Subcutaneous adipose tissue (tissue), 4 donors: ENCODE results near the gene GIMAP8. TPM values are rescaled to one million over a fixed set of nuclear protein-coding genes. Genes with fewer than 3 reads are reported as not detected.

Experiments used
- total RNA-seq, 4 donors: library from RNA; depleted of rRNA; stranded (reverse); fragments of >200 nt; gene quantifications; one replicate each; pipeline ENCODE4 v1.1.0, GENCODE V29; 2016
- TF ChIP-seq, protein P1 (sequence below): fragments of 450-650 bp; IDR thresholded peaks from one replicate; pipeline ENCODE4 v1.5.1; 2016; ENCODE audit warnings: low read depth, mild to moderate bottlenecking, control low read depth, antibody characterized with exemption, moderate library complexity

The GIMAP8 gene
- total RNA-seq, 4 donors from 2014 or later, result 9.9 to 29.0 (median 15.0) TPM

DNA sequence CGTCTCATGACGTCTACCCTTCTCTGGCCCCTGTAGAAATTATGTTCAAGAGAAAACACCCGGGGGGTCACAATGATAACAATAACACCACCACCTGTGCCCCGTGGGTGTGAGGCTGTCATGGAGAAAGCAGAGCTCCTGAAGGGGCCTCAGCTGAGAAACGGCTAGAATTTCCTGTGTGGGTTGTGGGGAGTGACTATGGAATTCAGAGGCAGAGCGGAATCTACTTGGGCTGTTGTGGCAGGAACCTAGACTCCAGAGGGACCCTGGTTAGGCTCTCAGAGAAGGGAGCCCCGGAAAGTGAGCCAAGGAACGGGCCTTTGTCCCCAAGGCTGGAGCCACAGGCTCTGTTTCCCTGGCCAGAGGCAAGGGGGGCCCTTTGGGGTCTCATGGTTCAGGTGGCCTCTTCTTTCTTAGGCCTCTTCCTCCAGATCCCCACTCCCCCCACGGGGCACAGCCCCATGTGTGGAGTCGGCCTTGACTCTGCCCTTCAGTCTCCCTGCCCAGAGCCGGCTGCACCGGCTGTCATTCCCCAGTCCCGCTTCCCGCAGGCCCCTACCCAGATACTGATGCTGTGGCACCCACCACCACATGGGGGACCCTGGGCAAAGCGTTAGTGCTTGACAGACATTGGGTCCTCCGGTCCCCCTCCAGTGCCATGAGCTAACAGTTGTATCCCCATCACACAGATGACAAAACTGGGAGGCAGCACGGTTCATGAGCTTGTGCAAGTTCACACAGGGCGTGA lies 6.5 kb upstream of the GIMAP8 start:
- TF ChIP-seq, protein P1, sequence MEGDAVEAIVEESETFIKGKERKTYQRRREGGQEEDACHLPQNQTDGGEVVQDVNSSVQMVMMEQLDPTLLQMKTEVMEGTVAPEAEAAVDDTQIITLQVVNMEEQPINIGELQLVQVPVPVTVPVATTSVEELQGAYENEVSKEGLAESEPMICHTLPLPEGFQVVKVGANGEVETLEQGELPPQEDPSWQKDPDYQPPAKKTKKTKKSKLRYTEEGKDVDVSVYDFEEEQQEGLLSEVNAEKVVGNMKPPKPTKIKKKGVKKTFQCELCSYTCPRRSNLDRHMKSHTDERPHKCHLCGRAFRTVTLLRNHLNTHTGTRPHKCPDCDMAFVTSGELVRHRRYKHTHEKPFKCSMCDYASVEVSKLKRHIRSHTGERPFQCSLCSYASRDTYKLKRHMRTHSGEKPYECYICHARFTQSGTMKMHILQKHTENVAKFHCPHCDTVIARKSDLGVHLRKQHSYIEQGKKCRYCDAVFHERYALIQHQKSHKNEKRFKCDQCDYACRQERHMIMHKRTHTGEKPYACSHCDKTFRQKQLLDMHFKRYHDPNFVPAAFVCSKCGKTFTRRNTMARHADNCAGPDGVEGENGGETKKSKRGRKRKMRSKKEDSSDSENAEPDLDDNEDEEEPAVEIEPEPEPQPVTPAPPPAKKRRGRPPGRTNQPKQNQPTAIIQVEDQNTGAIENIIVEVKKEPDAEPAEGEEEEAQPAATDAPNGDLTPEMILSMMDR, result no peak

DNA sequence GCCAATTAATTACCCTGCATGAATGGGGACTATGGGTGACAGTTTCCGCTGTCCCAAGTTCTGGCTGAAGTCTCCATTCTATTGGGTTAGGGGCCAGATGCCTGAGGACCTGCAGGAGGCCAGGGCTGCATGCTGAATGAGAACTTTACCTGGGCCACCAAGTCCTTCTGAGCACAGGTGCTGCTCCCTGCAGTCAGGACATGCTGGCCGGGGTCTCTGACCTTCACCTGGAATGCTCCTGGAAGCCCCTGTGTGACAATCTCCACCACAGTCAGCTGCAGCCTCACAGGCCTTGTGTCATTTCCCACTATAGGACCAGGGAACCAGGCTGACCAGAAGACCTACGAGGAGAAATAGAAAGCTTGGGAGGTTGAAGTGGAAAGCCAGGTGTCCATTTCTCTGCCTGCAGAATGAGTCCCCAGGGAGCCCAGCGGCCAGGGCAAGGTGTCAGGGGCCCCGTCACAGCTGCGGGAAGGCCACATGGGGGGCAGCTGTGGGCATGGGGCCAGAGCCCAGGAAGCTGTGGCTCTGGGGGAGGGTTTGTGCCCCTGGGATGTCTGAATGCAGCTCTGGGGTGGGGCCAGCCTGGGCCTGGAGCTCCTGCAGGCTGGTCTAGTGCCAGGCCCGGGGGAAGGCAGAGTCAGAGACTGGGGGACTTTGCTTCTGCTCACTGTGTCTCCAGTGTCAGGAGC lies 5.6 kb upstream of the GIMAP8 start:
- TF ChIP-seq, protein P1, result no peak

- TF ChIP-seq, protein P1, result no peak
Observed at GRCh38 chr7:150446288-150446938, 4.0 kb upstream of the GIMAP8 start.

GRCh38 chr7:150447966-150448788 lies 2.3 kb upstream of the GIMAP8 start:
- TF ChIP-seq, protein P1, result no peak

GRCh38 chr7:150448789-150449147 lies 1.7 kb upstream of the GIMAP8 start:
- TF ChIP-seq, protein P1, result no peak

DNA sequence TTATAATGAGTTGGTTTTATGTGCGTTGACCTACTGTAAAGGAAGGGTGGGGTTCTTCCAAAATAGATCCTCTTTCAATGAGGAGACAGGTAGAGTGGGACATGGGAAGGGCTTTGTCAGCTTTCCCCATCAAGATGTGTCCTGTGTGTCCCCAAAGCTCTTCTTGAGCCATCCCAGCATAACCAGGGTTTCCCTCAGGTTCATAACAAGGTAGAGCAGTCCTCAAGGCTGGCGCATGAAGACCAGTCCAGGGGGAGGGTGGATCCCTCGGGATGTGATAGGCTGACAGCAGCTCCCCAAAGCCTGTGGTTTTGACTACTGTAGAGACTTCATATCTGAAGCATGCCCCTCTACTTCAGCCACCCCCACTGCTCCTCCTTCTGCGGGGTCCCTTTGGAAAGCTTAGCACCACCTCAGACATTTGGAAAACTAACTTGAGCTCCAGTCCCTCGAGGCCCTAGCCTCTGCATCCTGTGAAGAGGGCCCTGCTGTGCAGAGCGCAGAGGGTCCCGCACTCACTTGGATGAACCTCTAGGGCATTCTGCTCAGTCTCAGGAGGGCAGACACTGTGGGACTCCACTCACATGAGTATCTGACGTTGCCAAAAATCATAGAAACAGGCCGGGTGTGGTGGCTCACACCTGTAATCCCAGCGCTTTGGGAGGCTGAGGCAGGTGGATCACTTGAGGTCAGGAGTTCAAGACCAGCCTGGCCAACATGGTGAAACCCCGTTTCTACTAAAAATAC lies 1.1 kb upstream of the GIMAP8 start:
- TF ChIP-seq, protein P1, result no peak
